Fibroblast of lung (primary cell): ENCODE measurements around the gene ADAM11. TPM values are rescaled to one million over a fixed set of nuclear protein-coding genes. Genes with fewer than 3 reads are reported as not detected.

Source experiments
- DNase-seq, 2 donors: peaks; one replicate each; pipeline versions ENCODE4 v3.0.0 to v3.0.0-alpha.2; 2010; ENCODE audit warnings: low read depth in 2 of 2
- H2AFZ ChIP-seq: 2 replicates; pipeline ENCODE4 v1.5.1; 2012; ENCODE audit warnings: low read length, control low read depth, inconsistent platforms
- H3K27ac ChIP-seq: 2 replicates; pipeline ENCODE4 v1.5.1; 2011; ENCODE audit warnings: low read length, control low read depth; ENCODE audit not compliant: insufficient read depth
- H3K27me3 ChIP-seq: 2 replicates; pipeline ENCODE4 v1.5.1; 2011; ENCODE audit warnings: mild to moderate bottlenecking, low read length; ENCODE audit not compliant: control insufficient read depth, insufficient read depth
- H3K36me3 ChIP-seq: 2 replicates; pipeline ENCODE4 v1.5.1; 2011; ENCODE audit warnings: low read length; ENCODE audit not compliant: control insufficient read depth, insufficient read depth
- H3K4me1 ChIP-seq: 2 replicates; pipeline ENCODE4 v1.5.1; 2011; ENCODE audit warnings: low read length; ENCODE audit not compliant: control insufficient read depth, insufficient read depth; ENCODE audit errors: extremely low read depth
- H3K4me2 ChIP-seq: 2 replicates; pipeline ENCODE4 v1.5.1; 2011; ENCODE audit warnings: low read length, control low read depth; ENCODE audit not compliant: insufficient read depth; ENCODE audit errors: extremely low read depth
- H3K4me3 ChIP-seq, 4 experiments: fragments of 200-600 bp in 1 of 4; sonication (generic) in 1 of 4; replicated peaks in 1 of 4; 2 replicates each; pipeline ENCODE4 v1.5.1; 2011 to 2016; ENCODE audit warnings: low read length in 4 of 4, low read depth in 3 of 4, mild to moderate bottlenecking in 3 of 4, control low read depth in 2 of 4, inconsistent platforms in 1 of 4, mixed read lengths in 1 of 4; ENCODE audit not compliant: insufficient read depth in 1 of 4; ENCODE audit errors: control extremely low read depth in 1 of 4
- H3K79me2 ChIP-seq: 2 replicates; pipeline ENCODE4 v1.5.1; 2012; ENCODE audit warnings: mild to moderate bottlenecking, low read length, inconsistent platforms; ENCODE audit not compliant: control insufficient read depth, insufficient read depth
- H3K9ac ChIP-seq: 2 replicates; pipeline ENCODE4 v1.5.1; 2011; ENCODE audit warnings: mild to moderate bottlenecking, low read length, control low read depth; ENCODE audit not compliant: insufficient read depth
- H3K9me3 ChIP-seq: 2 replicates; pipeline ENCODE4 v1.5.1; 2012; ENCODE audit warnings: low read depth, low read length; ENCODE audit not compliant: control insufficient read depth, insufficient read depth
- H4K20me1 ChIP-seq: 2 replicates; pipeline ENCODE4 v1.5.1; 2011; ENCODE audit warnings: low read length; ENCODE audit not compliant: control insufficient read depth, insufficient read depth; ENCODE audit errors: extremely low read depth
- EZH2 ChIP-seq: IDR thresholded peaks from 2 replicates; pipeline ENCODE4 v1.5.1; 2012; ENCODE audit warnings: low read length, control low read depth, mild to moderate bottlenecking; ENCODE audit errors: missing control alignments
- polyA plus RNA-seq, 2 donors: library from polyadenylated mRNA; depleted of rRNA in 1 of 2; stranded (reverse) in 1 of 2; unstranded in 1 of 2; fragments of >200 nt; gene quantifications; 2 replicates each; pipeline ENCODE4 v1.2.1, GENCODE V29; 2011 to 2012; ENCODE audit warnings: missing spikeins in 1 of 2
- total RNA-seq: library from RNA; depleted of rRNA; stranded (reverse); fragments of >200 nt; gene quantifications from 2 replicates; pipeline ENCODE4 v1.2.1, GENCODE V29; 2014
- TF ChIP-seq, protein P1 (sequence below), 2 donors: IDR thresholded peaks in 1 of 2; conservative IDR thresholded peaks in 1 of 2; 1 replicate in 1 of 2; 2 replicates in 1 of 2; pipeline ENCODE4 v1.5.1; 2011 to 2012; ENCODE audit warnings: low read length in 2 of 2, control low read depth in 1 of 2, inconsistent platforms in 1 of 2, low read depth in 1 of 2, mild to moderate bottlenecking in 1 of 2

ADAM11 gene
- total and polyA plus RNA-seq, 2 donors (not counting 1 experiment from before 2014, with no cell fraction given): 0.52 to 0.66 TPM

GRCh38 chr17:44767493-44767892, 8.7 kb downstream of the ADAM11 start:
- H3K27me3 ChIP-seq: peaks cover 3% of the 10 kb centered on the region
- H3K36me3 ChIP-seq: no peaks in the 10 kb centered on the region
- H3K4me1 ChIP-seq: no peaks in the 10 kb centered on the region
- no peak overlapping the region for H3K4me3 ChIP-seq
- H2AFZ ChIP-seq: no peak overlapping the region
- no peaks in the 10 kb centered on the region for H3K79me2 ChIP-seq
- H3K9ac ChIP-seq: no peak overlapping the region
- no peaks in the 10 kb centered on the region for H3K9me3 ChIP-seq
- no peaks in the 10 kb centered on the region for H4K20me1 ChIP-seq
- no peak overlapping the region for H3K4me2 ChIP-seq
- no peak for TF ChIP-seq EZH2
- TF ChIP-seq, protein P1, sequence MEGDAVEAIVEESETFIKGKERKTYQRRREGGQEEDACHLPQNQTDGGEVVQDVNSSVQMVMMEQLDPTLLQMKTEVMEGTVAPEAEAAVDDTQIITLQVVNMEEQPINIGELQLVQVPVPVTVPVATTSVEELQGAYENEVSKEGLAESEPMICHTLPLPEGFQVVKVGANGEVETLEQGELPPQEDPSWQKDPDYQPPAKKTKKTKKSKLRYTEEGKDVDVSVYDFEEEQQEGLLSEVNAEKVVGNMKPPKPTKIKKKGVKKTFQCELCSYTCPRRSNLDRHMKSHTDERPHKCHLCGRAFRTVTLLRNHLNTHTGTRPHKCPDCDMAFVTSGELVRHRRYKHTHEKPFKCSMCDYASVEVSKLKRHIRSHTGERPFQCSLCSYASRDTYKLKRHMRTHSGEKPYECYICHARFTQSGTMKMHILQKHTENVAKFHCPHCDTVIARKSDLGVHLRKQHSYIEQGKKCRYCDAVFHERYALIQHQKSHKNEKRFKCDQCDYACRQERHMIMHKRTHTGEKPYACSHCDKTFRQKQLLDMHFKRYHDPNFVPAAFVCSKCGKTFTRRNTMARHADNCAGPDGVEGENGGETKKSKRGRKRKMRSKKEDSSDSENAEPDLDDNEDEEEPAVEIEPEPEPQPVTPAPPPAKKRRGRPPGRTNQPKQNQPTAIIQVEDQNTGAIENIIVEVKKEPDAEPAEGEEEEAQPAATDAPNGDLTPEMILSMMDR (conservative IDR thresholded peaks at IDR 0.05 in 1 of 2, IDR thresholded peaks at IDR 0.05 in 1 of 2; ENCODE audit: low read depth in 1 of 2, low read length in 2 of 2): no peak
- DNase-seq: no peak
- H3K27ac ChIP-seq: no peak overlapping the region

- H3K4me1 ChIP-seq: no peaks in the 10 kb centered on the region
- H3K27ac ChIP-seq: no peak overlapping the region
- no peak overlapping the region for H3K9ac ChIP-seq
- no peak overlapping the region for H3K4me3 ChIP-seq
- H3K79me2 ChIP-seq: no peaks in the 10 kb centered on the region
- no peak for DNase-seq
- no peak overlapping the region for H2AFZ ChIP-seq
- H3K36me3 ChIP-seq: no peaks in the 10 kb centered on the region
- no peak overlapping the region for H3K4me2 ChIP-seq
- no peaks in the 10 kb centered on the region for H3K9me3 ChIP-seq
- H4K20me1 ChIP-seq: no peaks in the 10 kb centered on the region
- peaks cover 3% of the 10 kb centered on the region for H3K27me3 ChIP-seq
- TF ChIP-seq, protein P1 (conservative IDR thresholded peaks at IDR 0.05 in 1 of 2, IDR thresholded peaks at IDR 0.05 in 1 of 2; ENCODE audit: low read depth in 1 of 2, low read length in 2 of 2): no peak
- TF ChIP-seq EZH2: no peak
Measured at GRCh38 chr17:44768505-44769142, 9.8 kb downstream of the ADAM11 start.

DNA sequence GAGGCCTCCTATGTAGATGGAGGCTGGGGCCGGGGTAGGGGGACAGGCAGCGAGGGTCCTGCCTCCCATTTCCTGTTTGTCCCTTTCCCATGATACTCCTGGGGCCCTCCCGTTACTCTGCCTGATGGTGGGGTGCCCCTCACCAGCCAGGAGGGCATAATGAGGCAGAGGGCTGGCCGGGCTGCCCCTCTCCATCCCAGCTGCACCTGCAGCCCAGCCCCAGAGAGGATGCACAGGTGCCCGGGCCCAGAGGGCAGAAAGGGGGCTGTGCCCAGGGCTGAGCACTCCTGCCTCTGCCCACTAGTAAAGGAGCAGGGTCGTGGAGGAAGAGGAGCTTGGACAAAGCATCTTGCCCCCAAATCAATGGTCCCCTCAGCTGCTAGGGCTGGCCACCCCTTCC, 10.4 kb downstream of the ADAM11 start:
- H4K20me1 ChIP-seq: no peaks in the 10 kb centered on the region
- no peak for TF ChIP-seq EZH2
- TF ChIP-seq, protein P1 (conservative IDR thresholded peaks at IDR 0.05 in 1 of 2, IDR thresholded peaks at IDR 0.05 in 1 of 2; ENCODE audit: low read depth in 1 of 2, low read length in 2 of 2): no peak
- no peak overlapping the region for H3K4me3 ChIP-seq
- no peaks in the 10 kb centered on the region for H3K4me1 ChIP-seq
- H3K79me2 ChIP-seq: no peaks in the 10 kb centered on the region
- H3K9ac ChIP-seq: no peak overlapping the region
- no peak for DNase-seq
- peaks cover 3% of the 10 kb centered on the region for H3K27me3 ChIP-seq
- H2AFZ ChIP-seq: no peak overlapping the region
- no peak overlapping the region for H3K4me2 ChIP-seq
- H3K9me3 ChIP-seq: no peaks in the 10 kb centered on the region
- H3K27ac ChIP-seq: no peak overlapping the region
- no peaks in the 10 kb centered on the region for H3K36me3 ChIP-seq
